Activated CD4-positive, alpha-beta T cell treated with anti-CD3 and anti-CD28 coated beads, Interleukin-2, amount 10 ng/mL, durations not matched to agents 7 days and 5 days (primary cell): ENCODE data around the gene OIT3. TPM values are rescaled to one million over a fixed set of nuclear protein-coding genes. Genes with fewer than 3 reads are reported as not detected.
"Not testable (repeated sequence)": the region's sequence is repeated elsewhere in the genome, so short reads cannot be mapped to it uniquely, and the experiment has no call there.

Experiments used
- CTCF ChIA-PET: fragments of 350-600 bp; sonication (Branson Sonifier 250); formaldehyde crosslinking; loops from one replicate; lab custom pipeline; 2021; ENCODE audit warnings: antibody characterized with exemption; lab: Charles Lee
- POLR2A ChIA-PET: fragments of 350-600 bp; sonication (Branson Sonifier 250); formaldehyde crosslinking; loops from one replicate; lab custom pipeline; 2021; ENCODE audit warnings: antibody characterized with exemption; lab: Charles Lee
- DNase-seq: peaks from one replicate; pipeline ENCODE4 v3.0.0-alpha.2; 2020
- H3K27ac Mint-ChIP-seq: one replicate; pipeline ENCODE4 v1.8.0; 2021; ENCODE audit warnings: mild to moderate bottlenecking, moderate library complexity, mixed read lengths
- H3K27me3 Mint-ChIP-seq: one replicate; pipeline ENCODE4 v1.8.0; 2021; ENCODE audit warnings: mixed read lengths
- H3K36me3 Mint-ChIP-seq: one replicate; pipeline ENCODE4 v1.8.0; 2021; ENCODE audit warnings: low read depth, mixed read lengths
- H3K4me1 Mint-ChIP-seq: one replicate; pipeline ENCODE4 v1.8.0; 2021; ENCODE audit warnings: mixed read lengths
- H3K4me3 Mint-ChIP-seq: one replicate; pipeline ENCODE4 v1.8.0; 2021; ENCODE audit warnings: mild to moderate bottlenecking, moderate library complexity, mixed read lengths
- H3K9me3 Mint-ChIP-seq: one replicate; pipeline ENCODE4 v1.8.0; 2021; ENCODE audit warnings: mixed read lengths
- total RNA-seq, 2 experiments: library from RNA; stranded (reverse); gene quantifications; one replicate each; pipeline ENCODE4 v1.2.3, GENCODE V29; 2021

The OIT3 gene
- total RNA-seq, 2 experiments from 2014 or later = not detected

DNA sequence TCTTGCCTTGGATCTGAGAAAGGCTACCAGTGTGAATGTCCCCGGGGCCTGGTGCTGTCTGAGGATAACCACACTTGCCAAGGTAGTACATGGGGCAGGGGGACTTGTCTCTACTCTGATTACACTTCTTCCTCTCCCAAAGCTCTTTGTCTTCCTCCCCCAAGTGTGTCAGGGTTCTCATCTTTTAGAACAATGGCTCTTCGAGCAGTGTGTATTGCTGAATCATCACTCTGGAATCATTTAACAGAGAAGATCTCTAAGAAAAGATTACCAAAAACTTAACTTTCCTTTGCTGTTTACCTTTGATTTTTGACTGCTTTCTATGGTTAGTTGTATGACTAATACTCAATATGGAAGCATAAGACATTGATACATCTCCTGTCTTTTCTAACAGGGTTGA, 18.2 kb downstream of the OIT3 start:
- ChIA-PET POLR2A (no interaction called here), CTCF (no interaction called here)
- H3K36me3 Mint-ChIP-seq = no peaks in the 10 kb centered on the region
- no peak for DNase-seq
- H3K9me3 Mint-ChIP-seq = no peaks in the 10 kb centered on the region
- no peaks in the 10 kb centered on the region for H3K4me1 Mint-ChIP-seq
- no peaks in the 10 kb centered on the region for H3K27me3 Mint-ChIP-seq
- no peak overlapping the region for H3K4me3 Mint-ChIP-seq
- H3K27ac Mint-ChIP-seq = no peak overlapping the region

- no peak for DNase-seq
- Mint-ChIP-seq H3K9me3 (no peaks in the 10 kb centered on the region), H3K36me3 (no peaks in the 10 kb centered on the region), H3K27me3 (peaks cover 1% of the 10 kb centered on the region), H3K27ac (no peak overlapping the region), H3K4me1 (no peaks in the 10 kb centered on the region), H3K4me3 (no peak overlapping the region)
- CTCF ChIA-PET = no interaction called here
- POLR2A ChIA-PET = no interaction called here
Measured at GRCh38 chr10:72912736-72913135, 19.2 kb downstream of the OIT3 start.

DNA sequence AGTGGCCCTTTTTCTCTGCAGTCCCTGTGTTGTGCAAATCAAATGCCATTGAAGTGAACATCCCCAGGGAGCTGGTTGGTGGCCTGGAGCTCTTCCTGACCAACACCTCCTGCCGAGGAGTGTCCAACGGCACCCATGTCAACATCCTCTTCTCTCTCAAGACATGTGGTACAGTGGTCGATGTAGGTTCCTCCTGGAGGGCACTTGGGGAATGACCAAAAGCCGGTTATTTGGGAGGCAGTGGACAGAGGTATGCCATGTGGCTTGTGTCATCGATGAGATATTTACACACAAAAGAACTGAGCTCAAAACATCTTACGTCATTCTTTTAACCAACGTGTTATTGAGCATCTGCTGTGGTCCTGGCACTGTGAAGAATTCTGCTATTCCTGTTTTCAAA, 19.7 kb downstream of the OIT3 start:
- DNase-seq = no peak
- no peak overlapping the region for H3K27ac Mint-ChIP-seq
- H3K4me3 Mint-ChIP-seq = no peak overlapping the region
- ChIA-PET POLR2A (no interaction called here), CTCF (no interaction called here)
- H3K9me3 Mint-ChIP-seq = no peaks in the 10 kb centered on the region
- H3K4me1 Mint-ChIP-seq = no peaks in the 10 kb centered on the region
- no peaks in the 10 kb centered on the region for H3K36me3 Mint-ChIP-seq
- H3K27me3 Mint-ChIP-seq = peaks cover 4% of the 10 kb centered on the region

- peaks cover 31% of the 10 kb centered on the region for H3K27me3 Mint-ChIP-seq
- H3K9me3 Mint-ChIP-seq, DNase-seq, H3K36me3 Mint-ChIP-seq, H3K27ac Mint-ChIP-seq, H3K4me3 Mint-ChIP-seq, H3K4me1 Mint-ChIP-seq, POLR2A ChIA-PET: not testable (repeated sequence)
- CTCF ChIA-PET = interaction anchor here (0.6 to 0.7 kb wide), 2 partner anchors 19 to 464 kb away, joined by 3 to 4 read pairs; no protein-coding TSS in a partner anchor
Measured at GRCh38 chr10:72917201-72917600, 23.7 kb downstream of the OIT3 start.

DNA sequence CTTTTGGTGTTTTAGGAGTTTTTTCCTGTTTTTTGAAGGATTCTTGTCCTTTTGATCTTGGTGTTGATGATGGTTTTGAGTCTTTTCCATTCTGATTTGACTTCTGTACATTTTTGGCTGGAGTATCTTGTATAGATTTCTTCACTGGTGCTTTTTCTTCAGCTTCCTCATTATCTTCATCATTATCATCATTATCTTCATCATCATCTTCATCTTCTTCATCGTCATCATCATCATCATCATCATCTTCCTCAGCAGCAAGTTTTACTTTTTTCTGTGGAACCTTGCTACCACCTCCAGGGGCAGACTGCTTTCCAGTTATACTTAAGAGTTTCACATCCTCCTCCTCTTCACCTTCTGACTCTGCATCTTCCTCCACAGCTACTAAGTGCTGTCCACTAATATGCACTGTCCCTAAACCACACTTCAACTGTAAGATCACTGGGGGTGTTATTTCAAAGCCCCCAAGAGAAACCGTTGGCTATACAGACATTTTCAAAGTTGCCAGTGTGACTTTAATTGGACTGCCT, 24.3 kb downstream of the OIT3 start:
- H3K9me3 Mint-ChIP-seq = peaks cover 12% of the 10 kb centered on the region
- H3K27ac Mint-ChIP-seq, POLR2A ChIA-PET, H3K4me3 Mint-ChIP-seq, CTCF ChIA-PET, H3K4me1 Mint-ChIP-seq, H3K36me3 Mint-ChIP-seq, DNase-seq: not testable (repeated sequence)
- H3K27me3 Mint-ChIP-seq = peaks cover 31% of the 10 kb centered on the region

DNA sequence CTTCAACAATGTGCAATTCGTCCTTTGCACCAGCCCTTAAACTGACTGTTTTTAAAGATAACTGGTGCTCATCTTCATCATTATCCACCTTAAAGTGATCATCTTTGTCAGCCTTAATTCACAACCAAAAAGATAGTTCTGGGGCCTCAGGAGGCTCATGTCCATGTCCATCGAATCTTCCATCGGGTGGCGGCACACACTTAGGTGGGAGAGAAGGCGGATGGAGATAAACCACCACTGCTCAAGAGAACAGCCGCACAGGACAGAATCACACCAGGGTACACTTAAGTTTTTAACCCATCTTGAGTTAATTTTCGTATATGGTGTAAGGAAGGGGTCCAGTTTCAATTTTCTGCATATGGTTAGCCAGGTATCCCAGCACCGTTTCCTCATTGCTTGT, 24.8 kb downstream of the OIT3 start:
- no peak overlapping the region for H3K4me3 Mint-ChIP-seq
- no peaks in the 10 kb centered on the region for H3K4me1 Mint-ChIP-seq
- no peak overlapping the region for H3K27ac Mint-ChIP-seq
- peaks cover 31% of the 10 kb centered on the region for H3K27me3 Mint-ChIP-seq
- H3K36me3 Mint-ChIP-seq = no peaks in the 10 kb centered on the region
- CTCF ChIA-PET = no interaction called here
- no peak for DNase-seq
- POLR2A ChIA-PET = no interaction called here
- peaks cover 12% of the 10 kb centered on the region for H3K9me3 Mint-ChIP-seq

GRCh38 chr10:72921147-72921683, 27.7 kb downstream of the OIT3 start:
- POLR2A ChIA-PET, H3K4me3 Mint-ChIP-seq, H3K4me1 Mint-ChIP-seq, H3K36me3 Mint-ChIP-seq, DNase-seq, H3K27ac Mint-ChIP-seq: not testable (repeated sequence)
- peaks cover 35% of the 10 kb centered on the region for H3K27me3 Mint-ChIP-seq
- H3K9me3 Mint-ChIP-seq = peaks cover 12% of the 10 kb centered on the region
- CTCF ChIA-PET = interaction anchor here (0.6 kb wide), 1 partner anchor 272 kb away, joined by 4 read pairs; no protein-coding TSS in a partner anchor

DNA sequence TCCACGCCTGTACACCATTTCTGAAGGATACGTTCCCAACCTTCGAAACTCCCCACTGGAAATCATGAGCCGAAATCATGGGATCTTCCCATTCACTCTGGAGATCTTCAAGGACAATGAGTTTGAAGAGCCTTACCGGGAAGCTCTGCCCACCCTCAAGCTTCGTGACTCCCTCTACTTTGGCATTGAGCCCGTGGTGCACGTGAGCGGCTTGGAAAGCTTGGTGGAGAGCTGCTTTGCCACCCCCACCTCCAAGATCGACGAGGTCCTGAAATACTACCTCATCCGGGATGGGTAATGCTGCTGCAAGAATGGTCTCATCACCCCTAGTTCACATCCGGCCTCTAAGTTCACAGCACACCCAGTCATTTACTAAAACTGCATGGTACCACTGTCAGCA, 30.8 kb downstream of the OIT3 start:
- H3K27me3 Mint-ChIP-seq = peaks cover 32% of the 10 kb centered on the region
- CTCF ChIA-PET = no interaction called here
- H3K36me3 Mint-ChIP-seq = no peaks in the 10 kb centered on the region
- DNase-seq = no peak
- H3K9me3 Mint-ChIP-seq = peaks cover 12% of the 10 kb centered on the region
- H3K27ac Mint-ChIP-seq = no peak overlapping the region
- no peaks in the 10 kb centered on the region for H3K4me1 Mint-ChIP-seq
- no peak overlapping the region for H3K4me3 Mint-ChIP-seq
- POLR2A ChIA-PET = no interaction called here

GRCh38 chr10:72925951-72926465, 32.5 kb downstream of the OIT3 start:
- ChIA-PET CTCF (no interaction called here), POLR2A (no interaction called here)
- Mint-ChIP-seq H3K36me3 (no peaks in the 10 kb centered on the region), H3K27me3 (peaks cover 20% of the 10 kb centered on the region), H3K4me3 (no peak overlapping the region), H3K27ac (no peak overlapping the region), H3K4me1 (no peaks in the 10 kb centered on the region), H3K9me3 (peaks cover 5% of the 10 kb centered on the region)
- no peak for DNase-seq

DNA sequence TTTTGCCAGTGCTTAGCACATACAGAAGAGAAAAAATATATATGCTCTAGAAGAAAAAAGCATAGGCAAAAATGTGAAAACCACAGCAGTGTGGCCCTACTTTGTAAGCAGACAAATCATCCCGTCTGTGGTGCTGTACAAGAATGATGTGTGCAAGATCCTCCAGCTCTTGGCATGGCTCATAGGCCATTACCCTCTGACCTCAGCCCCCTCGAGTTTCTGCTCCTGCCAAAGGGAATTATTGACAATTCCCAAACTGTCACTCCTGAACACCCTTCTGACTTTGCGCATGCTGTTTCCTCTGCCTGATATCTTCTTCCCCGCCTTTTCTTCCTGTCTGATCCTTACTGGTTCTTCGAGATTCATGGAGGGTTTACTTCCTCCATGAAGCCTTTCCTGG, 33.9 kb downstream of the OIT3 start:
- POLR2A ChIA-PET = no interaction called here
- Mint-ChIP-seq H3K27me3 (peaks cover 12% of the 10 kb centered on the region), H3K9me3 (peaks cover under 1% of the 10 kb centered on the region), H3K36me3 (no peaks in the 10 kb centered on the region), H3K27ac (no peak overlapping the region), H3K4me1 (no peaks in the 10 kb centered on the region), H3K4me3 (no peak overlapping the region)
- CTCF ChIA-PET = no interaction called here
- no peak for DNase-seq

- ChIA-PET CTCF (interaction anchor here (0.6 kb wide), 1 partner anchor 31 kb away, joined by 5 read pairs; no protein-coding TSS in a partner anchor), POLR2A (no interaction called here)
- Mint-ChIP-seq H3K4me3 (no peak overlapping the region), H3K9me3 (no peaks in the 10 kb centered on the region), H3K27me3 (peaks cover 12% of the 10 kb centered on the region), H3K27ac (no peak overlapping the region), H3K4me1 (no peaks in the 10 kb centered on the region), H3K36me3 (no peaks in the 10 kb centered on the region)
- DNase-seq = no peak
Measured at GRCh38 chr10:72928798-72929197, 35.3 kb downstream of the OIT3 start.

- no peak for DNase-seq
- H3K9me3 Mint-ChIP-seq = no peaks in the 10 kb centered on the region
- H3K36me3 Mint-ChIP-seq = no peaks in the 10 kb centered on the region
- no peak overlapping the region for H3K27ac Mint-ChIP-seq
- no peaks in the 10 kb centered on the region for H3K4me1 Mint-ChIP-seq
- CTCF ChIA-PET = no interaction called here
- no peak overlapping the region for H3K4me3 Mint-ChIP-seq
- POLR2A ChIA-PET = no interaction called here
- peaks cover 9% of the 10 kb centered on the region for H3K27me3 Mint-ChIP-seq
Measured at GRCh38 chr10:72930276-72930675, 36.7 kb downstream of the OIT3 start.

DNA sequence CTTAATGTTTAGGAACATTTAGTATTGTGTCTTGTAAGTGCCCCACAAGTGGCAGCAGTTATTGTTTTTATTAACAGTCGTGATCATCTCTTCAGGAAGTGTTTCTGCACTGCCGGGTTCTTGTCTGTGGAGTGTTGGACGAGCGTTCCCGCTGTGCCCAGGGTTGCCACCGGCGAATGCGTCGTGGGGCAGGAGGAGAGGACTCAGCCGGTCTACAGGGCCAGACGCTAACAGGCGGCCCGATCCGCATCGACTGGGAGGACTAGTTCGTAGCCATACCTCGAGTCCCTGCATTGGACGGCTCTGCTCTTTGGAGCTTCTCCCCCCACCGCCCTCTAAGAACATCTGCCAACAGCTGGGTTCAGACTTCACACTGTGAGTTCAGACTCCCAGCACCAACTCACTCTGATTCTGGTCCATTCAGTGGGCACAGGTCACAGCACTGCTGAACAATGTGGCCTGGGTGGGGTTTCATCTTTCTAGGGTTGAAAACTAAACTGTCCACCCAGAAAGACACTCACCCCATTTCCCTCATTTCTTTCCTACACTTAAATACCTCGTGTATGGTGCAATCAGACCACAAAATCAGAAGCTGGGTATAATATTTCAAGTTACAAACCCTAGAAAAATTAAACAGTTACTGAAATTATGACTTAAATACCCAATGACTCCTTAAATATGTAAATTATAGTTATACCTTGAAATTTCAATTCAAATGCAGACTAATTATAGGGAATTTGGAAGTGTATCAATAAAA, 38.9 kb downstream of the OIT3 start:
- ChIA-PET POLR2A (no interaction called here), CTCF (no interaction called here)

More for the DNA sequence above, 38.9 kb downstream of the OIT3 start:
- Mint-ChIP-seq H3K27ac (no peak overlapping the region), H3K36me3 (no peaks in the 10 kb centered on the region), H3K4me1 (no peaks in the 10 kb centered on the region), H3K9me3 (no peaks in the 10 kb centered on the region), H3K27me3 (peaks cover 5% of the 10 kb centered on the region), H3K4me3 (no peak overlapping the region)
- DNase-seq = no peak
